NCI-H1092 treated with DMSO at 0.1 percent for 48 hours (cell line): ENCODE results near the gene EEFSEC.
A peak's percentile ranks its signal among the peaks of the same experiment; 100 is the strongest.

ENCODE experiments used
- DNase-seq: peaks from one replicate; lab custom pipeline; 2025; lab: John Stamatoyannopoulos, UW

EEFSEC gene

GRCh38 chr3:128271536-128272332, 118.5 kb downstream of the EEFSEC start:
- DNase-seq: no peak

GRCh38 chr3:128273109-128273840, 120.0 kb downstream of the EEFSEC start:
- DNase-seq: no peak

- DNase-seq: no peak
Measured at GRCh38 chr3:128273841-128274573, 120.7 kb downstream of the EEFSEC start.

GRCh38 chr3:128274837-128275236, 121.6 kb downstream of the EEFSEC start:
- no peak for DNase-seq

GRCh38 chr3:128275316-128276145, 122.2 kb downstream of the EEFSEC start:
- DNase-seq: no peak

GRCh38 chr3:128276146-128276435, 122.8 kb downstream of the EEFSEC start:
- no peak for DNase-seq

GRCh38 chr3:128276577-128277183, 123.4 kb downstream of the EEFSEC start:
- no peak for DNase-seq

GRCh38 chr3:128277378-128278069, 124.2 kb downstream of the EEFSEC start:
- peak; percentile 72 for DNase-seq

GRCh38 chr3:128278130-128278529, 124.8 kb downstream of the EEFSEC start:
- peak; percentile 72 for DNase-seq

- DNase-seq: peak; percentile 80
Measured at GRCh38 chr3:128278761-128279600, 125.7 kb downstream of the EEFSEC start.

GRCh38 chr3:128279601-128279880, 126.3 kb downstream of the EEFSEC start:
- no peak for DNase-seq

GRCh38 chr3:128280481-128281052, 127.3 kb downstream of the EEFSEC start:
- DNase-seq: peak; percentile 84

GRCh38 chr3:128281056-128281455, 127.8 kb downstream of the EEFSEC start:
- DNase-seq: no peak

GRCh38 chr3:128281461-128282367, 128.4 kb downstream of the EEFSEC start:
- peak; percentile 3 for DNase-seq

GRCh38 chr3:128282380-128283196, 129.3 kb downstream of the EEFSEC start:
- DNase-seq: peak; percentile 72

- DNase-seq: no peak
Measured at GRCh38 chr3:128283421-128283820, 130.1 kb downstream of the EEFSEC start.

- no peak for DNase-seq
Measured at GRCh38 chr3:128285042-128285966, 132.0 kb downstream of the EEFSEC start.
